Muscle layer of colon (tissue), 2 donors: ENCODE data around the gene TRABD2B.

Experiments used
- H3K27ac ChIP-seq: one replicate; pipeline ENCODE4 v1.7.0; 2013; ENCODE audit warnings: low read depth, mild to moderate bottlenecking, low read length, moderate library complexity
- H3K27me3 ChIP-seq, 2 donors: one replicate each; pipeline ENCODE4 v1.7.0; 2013; ENCODE audit warnings: low read length in 2 of 2, mild to moderate bottlenecking in 2 of 2; ENCODE audit not compliant: insufficient read depth in 2 of 2, control insufficient read depth in 1 of 2
- H3K36me3 ChIP-seq: one replicate; pipeline ENCODE4 v1.7.0; 2013; ENCODE audit warnings: mild to moderate bottlenecking, low read length; ENCODE audit not compliant: insufficient read depth
- H3K4me1 ChIP-seq: one replicate; pipeline ENCODE4 v1.7.0; 2013; ENCODE audit warnings: mild to moderate bottlenecking, low read length; ENCODE audit not compliant: insufficient read depth
- H3K4me3 ChIP-seq, 2 donors: one replicate each; pipeline ENCODE4 v1.7.0; 2013; ENCODE audit warnings: low read length in 2 of 2, low read depth in 1 of 2, mild to moderate bottlenecking in 1 of 2, moderate library complexity in 1 of 2
- H3K9ac ChIP-seq: one replicate; pipeline ENCODE4 v1.7.0; 2013; ENCODE audit warnings: low read length
- H3K9me3 ChIP-seq: one replicate; pipeline ENCODE4 v1.7.0; 2013; ENCODE audit warnings: mild to moderate bottlenecking, low read length
- donor health status: abdominal sarcoma.
- donor health status: Adenocarcinoma of cecum.

TRABD2B gene

GRCh38 chr1:47809301-47810084, 187.7 kb downstream of the TRABD2B start:
- Histone ChIP-seq H3K27me3 (no peaks in the 10 kb centered on the region), H3K9me3 (no peaks in the 10 kb centered on the region), H3K9ac (no peak overlapping the region), H3K4me1 (peaks cover 10% of the 10 kb centered on the region), H3K36me3 (no peaks in the 10 kb centered on the region), H3K4me3 (no peak overlapping the region), H3K27ac (no peak overlapping the region)

GRCh38 chr1:47808612-47809011, 188.6 kb downstream of the TRABD2B start:
- H3K27ac ChIP-seq: no peak overlapping the region
- H3K36me3 ChIP-seq: no peaks in the 10 kb centered on the region
- H3K9me3 ChIP-seq: no peaks in the 10 kb centered on the region
- no peak overlapping the region for H3K4me3 ChIP-seq
- no peaks in the 10 kb centered on the region for H3K27me3 ChIP-seq
- H3K4me1 ChIP-seq: peaks cover 7% of the 10 kb centered on the region
- no peak overlapping the region for H3K9ac ChIP-seq

- H3K9ac ChIP-seq: no peak overlapping the region
- peaks cover 7% of the 10 kb centered on the region for H3K4me1 ChIP-seq
- no peak overlapping the region for H3K27ac ChIP-seq
- no peaks in the 10 kb centered on the region for H3K9me3 ChIP-seq
- H3K27me3 ChIP-seq: no peaks in the 10 kb centered on the region
- no peak overlapping the region for H3K4me3 ChIP-seq
- H3K36me3 ChIP-seq: no peaks in the 10 kb centered on the region
These were observed 191.2 kb downstream of the TRABD2B start for GRCh38 chr1:47805921-47806361.

DNA sequence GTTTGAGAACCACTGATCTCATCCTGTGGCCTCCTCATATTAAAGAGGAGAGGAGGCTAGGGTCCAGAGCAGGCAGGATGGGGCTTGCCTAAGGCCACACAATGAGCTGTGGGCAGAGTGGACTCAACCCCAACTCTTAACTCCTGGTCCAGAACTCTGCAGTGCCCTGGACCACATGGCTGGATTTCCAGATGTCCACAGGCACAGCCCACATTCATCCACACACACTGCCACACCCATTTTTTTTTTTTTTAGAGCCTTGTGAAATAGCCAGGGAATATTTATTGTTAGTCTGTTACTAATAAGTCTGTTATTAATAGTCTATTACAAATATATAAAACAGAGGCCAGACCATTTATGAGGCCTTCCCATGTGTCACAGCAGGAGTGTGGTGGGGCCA, 192.2 kb downstream of the TRABD2B start:
- Histone ChIP-seq H3K27me3 (no peaks in the 10 kb centered on the region), H3K4me3 (no peak overlapping the region), H3K4me1 (peaks cover 7% of the 10 kb centered on the region), H3K9me3 (no peaks in the 10 kb centered on the region), H3K27ac (no peak overlapping the region), H3K36me3 (no peaks in the 10 kb centered on the region), H3K9ac (no peak overlapping the region)

- H3K9ac ChIP-seq: no peak overlapping the region
- H3K27me3 ChIP-seq: no peaks in the 10 kb centered on the region
- no peak overlapping the region for H3K4me3 ChIP-seq
- no peaks in the 10 kb centered on the region for H3K36me3 ChIP-seq
- H3K4me1 ChIP-seq: peaks cover 7% of the 10 kb centered on the region
- H3K27ac ChIP-seq: no peak overlapping the region
- H3K9me3 ChIP-seq: no peaks in the 10 kb centered on the region
These were observed 193.2 kb downstream of the TRABD2B start for GRCh38 chr1:47803815-47804501.

DNA sequence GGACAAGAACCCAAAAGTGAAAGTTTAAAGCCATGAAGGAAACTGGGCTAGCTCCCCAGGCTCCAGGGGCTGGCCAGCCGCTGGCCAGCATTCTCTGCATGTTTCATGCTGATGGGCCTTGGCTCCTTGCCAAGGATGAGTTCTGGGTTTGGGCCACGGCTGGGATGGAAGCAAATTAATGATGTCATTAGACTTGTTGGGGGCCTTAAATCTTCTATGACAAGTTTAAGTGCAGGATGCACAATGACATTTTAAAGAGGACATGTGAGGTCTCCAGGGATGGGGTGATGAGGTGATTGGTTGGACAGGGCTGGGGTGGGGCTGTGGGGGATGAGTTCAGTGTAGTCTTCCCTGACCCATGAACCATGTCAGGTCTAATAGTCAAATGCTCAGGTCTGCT, 199.6 kb downstream of the TRABD2B start:
- Histone ChIP-seq H3K9ac (no peak overlapping the region), H3K4me3 (no peak overlapping the region), H3K27me3 (no peaks in the 10 kb centered on the region), H3K36me3 (no peaks in the 10 kb centered on the region), H3K9me3 (no peaks in the 10 kb centered on the region), H3K27ac (no peak overlapping the region), H3K4me1 (no peaks in the 10 kb centered on the region)

DNA sequence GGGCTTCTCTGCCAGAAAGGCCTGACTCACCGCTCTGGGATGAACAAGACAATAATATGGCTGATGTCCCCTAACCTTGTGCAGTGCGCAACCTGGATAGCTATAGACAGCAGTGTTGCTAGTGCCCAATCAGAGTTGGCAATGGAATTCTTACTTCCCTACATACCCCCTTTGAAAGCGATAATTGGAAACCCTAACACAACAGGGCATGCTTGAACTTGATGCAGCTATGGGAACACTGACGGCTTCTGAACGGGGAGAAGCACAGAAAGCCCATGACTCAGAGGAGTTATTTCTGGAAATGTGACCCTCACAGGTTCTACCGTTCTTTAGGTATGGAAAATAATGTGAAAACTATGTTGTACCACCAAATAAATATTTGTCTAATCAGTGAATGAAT, 200.6 kb downstream of the TRABD2B start:
- H3K27ac ChIP-seq: no peak overlapping the region
- H3K36me3 ChIP-seq: no peaks in the 10 kb centered on the region
- no peaks in the 10 kb centered on the region for H3K27me3 ChIP-seq
- H3K9ac ChIP-seq: no peak overlapping the region
- no peaks in the 10 kb centered on the region for H3K9me3 ChIP-seq
- no peaks in the 10 kb centered on the region for H3K4me1 ChIP-seq
- H3K4me3 ChIP-seq: no peak overlapping the region

- Histone ChIP-seq H3K9ac (no peak overlapping the region), H3K4me3 (no peak overlapping the region), H3K4me1 (no peaks in the 10 kb centered on the region), H3K9me3 (no peaks in the 10 kb centered on the region), H3K27ac (no peak overlapping the region), H3K27me3 (no peaks in the 10 kb centered on the region), H3K36me3 (no peaks in the 10 kb centered on the region)
These were observed 202.1 kb downstream of the TRABD2B start for GRCh38 chr1:47795102-47795501.

DNA sequence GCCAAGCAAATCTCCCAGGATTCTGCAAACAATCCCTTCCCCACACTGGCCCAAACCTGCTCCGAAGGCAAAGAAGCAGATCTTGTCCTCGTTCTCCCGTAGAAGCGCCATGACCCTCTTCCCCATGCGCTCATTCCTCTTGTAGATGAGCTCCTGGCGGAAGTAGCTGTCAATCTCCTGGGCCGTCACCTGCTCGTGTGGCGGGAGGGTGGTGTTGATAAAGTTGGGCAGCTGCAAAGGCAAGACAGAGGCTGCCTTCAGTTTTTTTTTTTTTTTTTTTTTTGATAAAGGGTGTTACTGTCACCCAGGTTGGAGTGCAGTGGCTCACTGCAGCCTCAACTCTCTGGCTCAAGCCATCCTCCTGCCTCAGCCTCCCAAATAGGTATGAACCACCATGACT, 202.7 kb downstream of the TRABD2B start:
- Histone ChIP-seq H3K27me3 (no peaks in the 10 kb centered on the region), H3K4me1 (no peaks in the 10 kb centered on the region), H3K27ac (no peak overlapping the region), H3K4me3 (no peak overlapping the region), H3K36me3 (no peaks in the 10 kb centered on the region), H3K9me3 (no peaks in the 10 kb centered on the region), H3K9ac (no peak overlapping the region)

DNA sequence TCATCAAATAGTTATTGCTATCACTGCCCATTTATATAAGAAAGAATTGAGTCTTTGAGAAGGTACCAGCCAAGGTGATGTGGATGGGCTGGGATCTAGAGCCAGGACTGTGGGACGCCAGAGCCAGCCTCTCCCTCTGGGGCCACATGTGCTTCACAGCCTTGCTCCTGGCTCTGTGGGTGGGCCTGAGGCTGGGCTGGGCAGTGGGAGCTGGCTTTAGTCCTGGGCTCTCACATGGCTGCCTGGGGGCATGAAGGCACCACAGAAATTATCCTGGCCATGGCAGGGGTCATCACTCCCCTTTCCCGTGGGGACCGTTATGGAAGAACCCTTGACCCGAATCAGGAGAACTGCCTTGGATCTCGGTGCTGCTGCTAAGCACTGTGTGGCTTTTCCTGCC, 203.1 kb downstream of the TRABD2B start:
- H3K9me3 ChIP-seq: no peaks in the 10 kb centered on the region
- no peaks in the 10 kb centered on the region for H3K4me1 ChIP-seq
- H3K4me3 ChIP-seq: no peak overlapping the region

DNA sequence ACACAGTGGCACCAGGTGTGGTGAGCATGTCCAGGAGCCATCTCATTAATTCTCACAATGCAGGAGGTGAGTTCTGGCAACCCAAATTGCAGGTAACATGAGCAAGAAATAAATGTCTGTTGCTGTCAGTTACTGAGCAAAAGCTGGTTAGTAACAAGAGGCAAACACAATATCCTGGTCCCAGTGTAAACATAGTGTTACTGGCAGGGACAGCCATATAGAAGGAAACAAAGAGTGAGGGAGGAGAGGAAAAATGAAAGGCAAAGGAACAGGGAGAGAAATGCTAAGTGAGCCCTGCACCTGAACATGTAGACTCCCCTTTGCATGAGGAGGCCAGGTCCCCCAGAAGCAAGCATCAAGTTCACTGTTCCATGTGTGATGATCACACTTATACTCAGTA, 203.6 kb downstream of the TRABD2B start:
- Histone ChIP-seq H3K27ac (no peak overlapping the region), H3K36me3 (no peaks in the 10 kb centered on the region), H3K9ac (no peak overlapping the region), H3K27me3 (no peaks in the 10 kb centered on the region), H3K4me1 (no peaks in the 10 kb centered on the region), H3K9me3 (no peaks in the 10 kb centered on the region), H3K4me3 (no peak overlapping the region)

More for the DNA sequence above, 203.1 kb downstream of the TRABD2B start:
- Histone ChIP-seq H3K36me3 (no peaks in the 10 kb centered on the region), H3K9ac (no peak overlapping the region), H3K27me3 (no peaks in the 10 kb centered on the region), H3K27ac (no peak overlapping the region)

DNA sequence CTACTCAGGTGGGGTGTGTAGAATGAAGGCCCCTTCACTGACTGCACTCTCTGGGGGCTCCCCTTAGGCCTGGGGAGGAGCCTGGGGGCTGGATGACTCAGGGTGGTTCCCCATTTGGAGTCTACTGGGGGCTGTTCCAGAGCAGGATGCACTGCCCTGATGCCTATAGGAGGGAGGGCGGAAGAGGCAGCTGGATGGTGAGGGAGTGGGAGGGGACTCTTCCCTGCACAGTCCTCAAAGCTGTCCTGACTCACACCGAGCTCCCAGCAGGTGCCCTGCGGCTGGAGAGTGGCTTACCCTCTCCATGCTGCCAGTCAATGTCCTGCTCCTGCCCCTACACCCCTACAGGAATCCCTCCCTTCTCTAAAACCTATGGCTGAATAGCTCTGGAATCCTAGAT, 204.4 kb downstream of the TRABD2B start:
- H3K9me3 ChIP-seq: no peaks in the 10 kb centered on the region
- H3K4me3 ChIP-seq: no peak overlapping the region
- H3K9ac ChIP-seq: no peak overlapping the region
- no peaks in the 10 kb centered on the region for H3K4me1 ChIP-seq
- no peaks in the 10 kb centered on the region for H3K36me3 ChIP-seq
- no peaks in the 10 kb centered on the region for H3K27me3 ChIP-seq
- no peak overlapping the region for H3K27ac ChIP-seq
